ENCODE measurements around the gene HOPX. TPM values are rescaled to one million over a fixed set of nuclear protein-coding genes. Genes with fewer than 3 reads are reported as not detected.
"Not testable (repeated sequence)": the region's sequence is repeated elsewhere in the genome, so short reads cannot be mapped to it uniquely, and the experiment has no call there.

Gene HOPX
- total RNA-seq, 4 donors from 2014 or later, result 405 to 1,883 (median 1,516) TPM

DNA sequence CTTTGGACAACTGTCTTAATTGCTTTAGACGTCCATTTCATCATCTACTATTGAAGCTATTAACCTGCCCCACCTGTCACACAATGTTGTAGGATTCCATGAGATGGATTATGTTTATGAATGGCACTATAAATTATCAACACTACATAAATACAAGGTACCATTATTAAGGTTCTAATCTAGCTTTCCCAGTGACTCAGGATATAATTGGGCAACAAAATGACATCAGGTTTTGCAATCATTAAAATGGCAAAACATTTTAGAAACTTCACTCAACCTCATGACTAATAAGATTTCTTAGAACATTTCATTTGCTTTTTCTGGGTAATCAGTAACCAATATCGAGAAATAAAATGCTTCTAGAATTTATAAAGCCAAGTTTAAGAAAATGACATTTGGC is 9.2 kb downstream of the HOPX start:
- no peak for DNase-seq (ENCODE audit: low spot score in 2 of 2)
- Histone ChIP-seq H3K9me3 (no peaks in the 10 kb centered on the region), H3K27ac (no peak overlapping the region), H3K36me3 (peaks cover 3% of the 10 kb centered on the region), H3K27me3 (no peaks in the 10 kb centered on the region), H3K4me3 (no peak overlapping the region), H3K4me1 (peaks cover 14% of the 10 kb centered on the region)
- TF ChIP-seq, protein P1, sequence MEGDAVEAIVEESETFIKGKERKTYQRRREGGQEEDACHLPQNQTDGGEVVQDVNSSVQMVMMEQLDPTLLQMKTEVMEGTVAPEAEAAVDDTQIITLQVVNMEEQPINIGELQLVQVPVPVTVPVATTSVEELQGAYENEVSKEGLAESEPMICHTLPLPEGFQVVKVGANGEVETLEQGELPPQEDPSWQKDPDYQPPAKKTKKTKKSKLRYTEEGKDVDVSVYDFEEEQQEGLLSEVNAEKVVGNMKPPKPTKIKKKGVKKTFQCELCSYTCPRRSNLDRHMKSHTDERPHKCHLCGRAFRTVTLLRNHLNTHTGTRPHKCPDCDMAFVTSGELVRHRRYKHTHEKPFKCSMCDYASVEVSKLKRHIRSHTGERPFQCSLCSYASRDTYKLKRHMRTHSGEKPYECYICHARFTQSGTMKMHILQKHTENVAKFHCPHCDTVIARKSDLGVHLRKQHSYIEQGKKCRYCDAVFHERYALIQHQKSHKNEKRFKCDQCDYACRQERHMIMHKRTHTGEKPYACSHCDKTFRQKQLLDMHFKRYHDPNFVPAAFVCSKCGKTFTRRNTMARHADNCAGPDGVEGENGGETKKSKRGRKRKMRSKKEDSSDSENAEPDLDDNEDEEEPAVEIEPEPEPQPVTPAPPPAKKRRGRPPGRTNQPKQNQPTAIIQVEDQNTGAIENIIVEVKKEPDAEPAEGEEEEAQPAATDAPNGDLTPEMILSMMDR (IDR thresholded peaks at IDR 0.05), result no peak
- TF ChIP-seq POLR2A (IDR thresholded peaks at IDR 0.05), result no peak
- no peak for TF ChIP-seq POLR2AphosphoS5 (IDR thresholded peaks at IDR 0.05)
- no peak for TF ChIP-seq EP300 (IDR thresholded peaks at IDR 0.05)
- 61% methylated on average over 2 of the region's 2 CpGs for WGBS

DNA sequence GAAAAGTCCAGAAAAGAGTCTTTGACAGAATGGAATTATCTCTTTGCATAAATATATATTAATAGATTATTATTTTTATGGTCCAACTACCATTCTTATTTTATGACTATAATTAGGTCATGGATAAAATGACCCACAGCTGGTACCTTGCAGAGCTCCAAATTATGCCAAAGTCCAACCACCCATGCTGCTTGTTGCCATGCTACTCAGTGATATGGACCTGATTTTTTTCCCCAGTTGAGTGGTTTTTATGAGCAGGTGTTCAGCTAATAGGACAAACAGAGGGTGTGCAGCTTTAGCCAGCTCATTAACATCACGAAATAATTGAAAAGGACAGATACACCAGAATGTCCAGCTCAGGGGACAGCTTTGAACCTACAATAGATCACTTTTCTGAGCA is 9.7 kb downstream of the HOPX start:
- Histone ChIP-seq H3K27me3 (no peaks in the 10 kb centered on the region), H3K36me3 (peaks cover 3% of the 10 kb centered on the region), H3K27ac (no peak overlapping the region), H3K9me3 (no peaks in the 10 kb centered on the region), H3K4me1 (peaks cover 14% of the 10 kb centered on the region), H3K4me3 (no peak overlapping the region)
- 95% methylated on average over 1 of the region's 1 CpG for WGBS
- no peak for DNase-seq (ENCODE audit: low spot score in 2 of 2)
- TF ChIP-seq, protein P1 (IDR thresholded peaks at IDR 0.05), result no peak
- TF ChIP-seq POLR2AphosphoS5 (IDR thresholded peaks at IDR 0.05) (no peak), EP300 (IDR thresholded peaks at IDR 0.05) (no peak), POLR2A (IDR thresholded peaks at IDR 0.05) (no peak)

DNA sequence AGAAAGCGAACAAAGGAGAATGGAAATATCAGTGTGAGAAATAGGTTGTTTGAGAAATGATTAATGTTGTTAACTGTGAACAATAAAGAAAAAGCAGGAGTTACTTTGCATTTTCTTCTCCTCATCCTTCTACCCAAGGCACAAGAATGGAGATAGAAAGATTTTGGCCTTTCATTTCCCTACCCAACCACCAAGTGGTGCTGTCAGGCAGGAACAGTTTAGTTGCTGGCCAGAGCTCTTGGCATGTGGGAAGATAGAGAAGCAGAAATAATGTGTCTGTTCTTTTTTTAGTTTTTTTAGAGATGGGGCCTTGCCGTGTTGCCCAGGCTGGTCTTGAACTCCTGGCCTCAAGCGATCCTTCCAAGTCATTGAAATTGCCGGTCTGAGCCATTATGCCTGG is 12.8 kb downstream of the HOPX start:
- WGBS, result 95% methylated on average over 4 of the region's 4 CpGs
- H3K4me3 ChIP-seq, result no peak overlapping the region
- no peak overlapping the region for H3K27ac ChIP-seq
- DNase-seq (ENCODE audit: low spot score in 2 of 2), result no peak
- no peaks in the 10 kb centered on the region for H3K4me1 ChIP-seq
- TF ChIP-seq, protein P1 (IDR thresholded peaks at IDR 0.05), result peak in 1 of 2 donors; percentile 19
- TF ChIP-seq POLR2AphosphoS5 (IDR thresholded peaks at IDR 0.05), result no peak
- H3K27me3 ChIP-seq, result no peaks in the 10 kb centered on the region
- H3K36me3 ChIP-seq, result peaks cover 3% of the 10 kb centered on the region
- H3K9me3 ChIP-seq, result no peaks in the 10 kb centered on the region

DNA sequence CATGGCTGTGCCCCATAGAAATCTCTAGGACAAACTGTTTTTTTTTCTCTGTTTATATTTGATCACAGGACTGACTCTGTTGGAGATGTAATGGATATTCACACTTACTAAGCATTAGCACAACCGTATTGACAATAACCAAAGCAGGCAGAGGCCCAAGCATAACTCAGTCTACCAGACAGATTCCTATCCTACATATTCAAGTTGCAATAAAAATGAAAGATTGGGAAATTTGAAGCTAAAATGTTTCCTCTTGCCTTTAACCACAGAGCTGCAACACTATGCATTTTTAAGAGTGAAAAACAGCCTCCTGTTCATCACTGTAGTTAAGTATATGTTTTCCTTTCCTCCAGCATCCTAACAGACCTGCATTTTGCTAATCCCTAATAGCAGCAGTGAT is 13.7 kb downstream of the HOPX start:
- H3K4me3 ChIP-seq; H3K4me1 ChIP-seq; H3K27ac ChIP-seq; H3K36me3 ChIP-seq; H3K27me3 ChIP-seq; DNase-seq (ENCODE audit: low spot score in 2 of 2); H3K9me3 ChIP-seq: not testable (repeated sequence)
- 70% methylated on average over 1 of the region's 1 CpG for WGBS

DNA sequence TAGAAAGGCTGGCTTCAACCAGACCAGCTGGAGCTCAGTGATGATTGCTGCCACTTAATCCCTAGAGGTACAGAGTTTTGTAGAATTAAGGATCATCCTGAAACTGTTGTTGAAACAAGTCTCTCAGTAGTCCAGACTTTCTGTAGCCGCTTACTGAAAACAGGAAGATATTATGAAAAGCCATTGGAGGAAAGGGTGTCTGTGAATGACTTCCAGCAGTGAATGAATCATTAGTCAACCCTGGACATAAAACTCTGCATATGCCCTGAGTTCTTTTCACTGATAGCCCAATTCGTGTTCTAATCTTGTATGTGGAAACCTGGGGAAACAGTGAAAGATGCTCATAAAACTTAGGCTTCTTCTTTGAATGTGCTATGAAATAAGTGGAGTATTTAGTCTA is 14.8 kb downstream of the HOPX start:
- Histone ChIP-seq H3K4me3 (no peak overlapping the region), H3K36me3 (peaks cover 3% of the 10 kb centered on the region), H3K27me3 (no peaks in the 10 kb centered on the region), H3K27ac (no peak overlapping the region), H3K4me1 (no peaks in the 10 kb centered on the region), H3K9me3 (no peaks in the 10 kb centered on the region)
- no peak for TF ChIP-seq POLR2A (IDR thresholded peaks at IDR 0.05)
- no peak for TF ChIP-seq POLR2AphosphoS5 (IDR thresholded peaks at IDR 0.05)
- TF ChIP-seq EP300 (IDR thresholded peaks at IDR 0.05), result no peak
- TF ChIP-seq, protein P1 (IDR thresholded peaks at IDR 0.05), result no peak
- DNase-seq (ENCODE audit: low spot score in 2 of 2), result no peak
- WGBS, result 39% methylated on average over 2 of the region's 2 CpGs

DNA sequence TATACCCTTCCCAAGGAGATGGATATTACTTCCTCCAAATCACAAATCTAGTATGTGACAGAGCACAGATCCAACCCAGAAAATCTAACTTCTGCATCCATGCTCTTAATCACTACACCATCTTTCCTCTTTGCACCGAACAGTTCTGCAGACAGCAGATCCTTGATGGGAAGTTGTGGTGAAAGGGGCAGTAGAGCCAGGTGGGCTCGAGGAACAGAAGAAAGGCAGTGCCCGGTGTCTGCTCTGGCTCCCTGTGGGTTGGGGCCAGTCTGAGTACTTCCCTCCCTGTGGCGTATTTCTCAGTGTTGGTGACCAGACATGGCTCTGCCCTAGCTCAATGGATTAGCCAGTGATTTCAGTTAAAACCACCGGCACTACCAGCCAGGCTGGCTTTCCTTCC is 15.3 kb downstream of the HOPX start:
- DNase-seq (ENCODE audit: low spot score in 2 of 2), result no peak
- Histone ChIP-seq H3K36me3 (peaks cover 3% of the 10 kb centered on the region), H3K27ac (no peak overlapping the region)

More for the DNA sequence above, 15.3 kb downstream of the HOPX start:
- H3K4me3 ChIP-seq, result no peak overlapping the region
- H3K27me3 ChIP-seq, result no peaks in the 10 kb centered on the region
- no peaks in the 10 kb centered on the region for H3K4me1 ChIP-seq
- TF ChIP-seq EP300 (IDR thresholded peaks at IDR 0.05) (no peak), POLR2AphosphoS5 (IDR thresholded peaks at IDR 0.05) (no peak), POLR2A (IDR thresholded peaks at IDR 0.05) (no peak)
- TF ChIP-seq, protein P1 (IDR thresholded peaks at IDR 0.05), result no peak
- no peaks in the 10 kb centered on the region for H3K9me3 ChIP-seq
- 72% methylated on average over 5 of the region's 5 CpGs for WGBS

All from suprapubic skin (tissue), 4 donors.